ENCODE measurements around the gene LRRC7. TPM values are rescaled to one million over a fixed set of nuclear protein-coding genes. Genes with fewer than 3 reads are reported as not detected.

LRRC7 gene
- total and polyA plus RNA-seq, 2 experiments from 2014 or later, result 1.2 TPM; not detected in 1

DNA sequence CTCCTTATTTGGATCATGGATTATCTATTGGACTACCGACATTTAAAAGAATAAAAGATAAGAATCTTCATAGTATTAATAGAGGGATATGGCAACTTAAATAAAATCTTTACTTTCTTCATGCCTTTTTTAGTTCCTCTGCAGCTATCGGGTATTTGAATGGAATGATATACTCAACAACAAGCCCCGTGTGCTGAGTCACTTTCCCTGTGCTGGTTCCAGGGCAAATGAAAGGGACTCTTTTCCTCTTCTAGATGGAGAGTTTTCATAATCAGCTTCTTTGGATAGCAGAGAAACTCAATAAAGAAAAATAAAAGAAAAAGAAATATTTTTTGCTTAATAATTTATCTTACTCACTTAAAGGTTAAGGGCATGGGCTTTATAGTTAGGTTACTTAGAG lies 423.9 kb downstream of the LRRC7 start (continued):
- TF ChIP-seq, protein P1, sequence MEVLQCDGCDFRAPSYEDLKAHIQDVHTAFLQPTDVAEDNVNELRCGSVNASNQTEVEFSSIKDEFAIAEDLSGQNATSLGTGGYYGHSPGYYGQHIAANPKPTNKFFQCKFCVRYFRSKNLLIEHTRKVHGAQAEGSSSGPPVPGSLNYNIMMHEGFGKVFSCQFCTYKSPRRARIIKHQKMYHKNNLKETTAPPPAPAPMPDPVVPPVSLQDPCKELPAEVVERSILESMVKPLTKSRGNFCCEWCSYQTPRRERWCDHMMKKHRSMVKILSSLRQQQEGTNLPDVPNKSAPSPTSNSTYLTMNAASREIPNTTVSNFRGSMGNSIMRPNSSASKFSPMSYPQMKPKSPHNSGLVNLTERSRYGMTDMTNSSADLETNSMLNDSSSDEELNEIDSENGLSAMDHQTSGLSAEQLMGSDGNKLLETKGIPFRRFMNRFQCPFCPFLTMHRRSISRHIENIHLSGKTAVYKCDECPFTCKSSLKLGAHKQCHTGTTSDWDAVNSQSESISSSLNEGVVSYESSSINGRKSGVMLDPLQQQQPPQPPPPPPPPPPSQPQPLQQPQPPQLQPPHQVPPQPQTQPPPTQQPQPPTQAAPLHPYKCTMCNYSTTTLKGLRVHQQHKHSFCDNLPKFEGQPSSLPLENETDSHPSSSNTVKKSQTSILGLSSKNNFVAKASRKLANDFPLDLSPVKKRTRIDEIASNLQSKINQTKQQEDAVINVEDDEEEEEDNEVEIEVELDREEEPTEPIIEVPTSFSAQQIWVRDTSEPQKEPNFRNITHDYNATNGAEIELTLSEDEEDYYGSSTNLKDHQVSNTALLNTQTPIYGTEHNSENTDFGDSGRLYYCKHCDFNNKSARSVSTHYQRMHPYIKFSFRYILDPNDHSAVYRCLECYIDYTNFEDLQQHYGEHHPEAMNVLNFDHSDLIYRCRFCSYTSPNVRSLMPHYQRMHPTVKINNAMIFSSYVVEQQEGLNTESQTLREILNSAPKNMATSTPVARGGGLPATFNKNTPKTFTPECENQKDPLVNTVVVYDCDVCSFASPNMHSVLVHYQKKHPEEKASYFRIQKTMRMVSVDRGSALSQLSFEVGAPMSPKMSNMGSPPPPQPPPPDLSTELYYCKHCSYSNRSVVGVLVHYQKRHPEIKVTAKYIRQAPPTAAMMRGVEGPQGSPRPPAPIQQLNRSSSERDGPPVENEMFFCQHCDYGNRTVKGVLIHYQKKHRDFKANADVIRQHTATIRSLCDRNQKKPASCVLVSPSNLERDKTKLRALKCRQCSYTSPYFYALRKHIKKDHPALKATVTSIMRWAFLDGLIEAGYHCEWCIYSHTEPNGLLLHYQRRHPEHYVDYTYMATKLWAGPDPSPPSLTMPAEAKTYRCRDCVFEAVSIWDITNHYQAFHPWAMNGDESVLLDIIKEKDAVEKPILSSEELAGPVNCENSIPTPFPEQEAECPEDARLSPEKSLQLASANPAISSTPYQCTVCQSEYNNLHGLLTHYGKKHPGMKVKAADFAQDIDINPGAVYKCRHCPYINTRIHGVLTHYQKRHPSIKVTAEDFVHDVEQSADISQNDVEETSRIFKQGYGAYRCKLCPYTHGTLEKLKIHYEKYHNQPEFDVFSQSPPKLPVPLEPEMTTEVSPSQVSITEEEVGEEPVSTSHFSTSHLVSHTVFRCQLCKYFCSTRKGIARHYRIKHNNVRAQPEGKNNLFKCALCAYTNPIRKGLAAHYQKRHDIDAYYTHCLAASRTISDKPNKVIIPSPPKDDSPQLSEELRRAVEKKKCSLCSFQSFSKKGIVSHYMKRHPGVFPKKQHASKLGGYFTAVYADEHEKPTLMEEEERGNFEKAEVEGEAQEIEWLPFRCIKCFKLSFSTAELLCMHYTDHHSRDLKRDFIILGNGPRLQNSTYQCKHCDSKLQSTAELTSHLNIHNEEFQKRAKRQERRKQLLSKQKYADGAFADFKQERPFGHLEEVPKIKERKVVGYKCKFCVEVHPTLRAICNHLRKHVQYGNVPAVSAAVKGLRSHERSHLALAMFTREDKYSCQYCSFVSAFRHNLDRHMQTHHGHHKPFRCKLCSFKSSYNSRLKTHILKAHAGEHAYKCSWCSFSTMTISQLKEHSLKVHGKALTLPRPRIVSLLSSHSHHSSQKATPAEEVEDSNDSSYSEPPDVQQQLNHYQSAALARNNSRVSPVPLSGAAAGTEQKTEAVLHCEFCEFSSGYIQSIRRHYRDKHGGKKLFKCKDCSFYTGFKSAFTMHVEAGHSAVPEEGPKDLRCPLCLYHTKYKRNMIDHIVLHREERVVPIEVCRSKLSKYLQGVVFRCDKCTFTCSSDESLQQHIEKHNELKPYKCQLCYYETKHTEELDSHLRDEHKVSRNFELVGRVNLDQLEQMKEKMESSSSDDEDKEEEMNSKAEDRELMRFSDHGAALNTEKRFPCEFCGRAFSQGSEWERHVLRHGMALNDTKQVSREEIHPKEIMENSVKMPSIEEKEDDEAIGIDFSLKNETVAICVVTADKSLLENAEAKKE (CRISPR knock-in tag; IDR thresholded peaks at IDR 0.05), result no peak
- no peak for TF ChIP-seq POLR2AphosphoS5 (IDR thresholded peaks at IDR 0.05; ENCODE audit: low read depth)
- TF ChIP-seq EZH2 (IDR thresholded peaks at IDR 0.05; ENCODE audit: low read depth, unreplicated experiment), result no peak
- TF ChIP-seq, protein P2, sequence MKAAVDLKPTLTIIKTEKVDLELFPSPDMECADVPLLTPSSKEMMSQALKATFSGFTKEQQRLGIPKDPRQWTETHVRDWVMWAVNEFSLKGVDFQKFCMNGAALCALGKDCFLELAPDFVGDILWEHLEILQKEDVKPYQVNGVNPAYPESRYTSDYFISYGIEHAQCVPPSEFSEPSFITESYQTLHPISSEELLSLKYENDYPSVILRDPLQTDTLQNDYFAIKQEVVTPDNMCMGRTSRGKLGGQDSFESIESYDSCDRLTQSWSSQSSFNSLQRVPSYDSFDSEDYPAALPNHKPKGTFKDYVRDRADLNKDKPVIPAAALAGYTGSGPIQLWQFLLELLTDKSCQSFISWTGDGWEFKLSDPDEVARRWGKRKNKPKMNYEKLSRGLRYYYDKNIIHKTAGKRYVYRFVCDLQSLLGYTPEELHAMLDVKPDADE (IDR thresholded peaks at IDR 0.05), result no peak
- no peak for TF ChIP-seq ZNF114 (CRISPR knock-in tag; IDR thresholded peaks at IDR 0.05)

DNA sequence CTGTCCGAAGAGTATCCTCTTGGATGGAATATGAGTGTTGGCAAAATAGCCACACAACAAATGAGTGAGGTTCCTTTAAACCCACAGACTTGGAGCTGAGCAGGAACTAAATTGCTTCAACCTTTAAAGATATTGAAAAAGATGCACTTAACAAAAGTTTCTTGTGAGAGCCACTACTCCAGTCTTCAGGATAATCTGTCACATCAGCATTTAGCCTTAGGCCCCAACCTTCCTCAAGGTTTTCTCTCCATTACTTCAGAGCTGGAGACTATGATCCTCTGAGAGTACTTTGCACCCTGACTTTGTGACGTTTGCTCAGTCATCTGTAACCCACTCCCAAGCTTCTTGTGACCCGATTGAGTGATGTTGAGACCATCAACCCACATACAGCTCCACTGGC lies 424.9 kb downstream of the LRRC7 start:
- no peaks in the 10 kb centered on the region for H3F3A ChIP-seq (replicated peaks; ENCODE audit: low read depth)
- no peaks in the 10 kb centered on the region for H3K36me3 Mint-ChIP-seq (ENCODE audit: low read depth)
- H3K27me3 ChIP-seq (ENCODE audit: insufficient read depth), result no peaks in the 10 kb centered on the region
- peaks cover 6% of the 10 kb centered on the region; the same call in 1 of the 2 replicates for H3K4me1 ChIP-seq (ENCODE audit: insufficient read depth)
- no peaks in the 10 kb centered on the region for H3K36me3 ChIP-seq (ENCODE audit: insufficient read depth)
- H3K4me3 Mint-ChIP-seq, result no peak overlapping the region
- no peaks in the 10 kb centered on the region for H3K27me3 Mint-ChIP-seq (ENCODE audit: insufficient read depth, low read depth, poor library complexity)
- TF ChIP-seq, protein P2 (IDR thresholded peaks at IDR 0.05), result no peak
- TF ChIP-seq POLR2AphosphoS5 (IDR thresholded peaks at IDR 0.05; ENCODE audit: low read depth) (no peak), CREB1 (CRISPR knock-in tag; IDR thresholded peaks at IDR 0.05; ENCODE audit: low read depth) (no peak), EZH2phosphoT487 (IDR thresholded peaks at IDR 0.05; ENCODE audit: unreplicated experiment) (no peak)
- H3K79me2 ChIP-seq (replicated peaks; ENCODE audit: insufficient read depth), result no peaks in the 10 kb centered on the region
- H3K4me2 ChIP-seq, result no peak overlapping the region
- peak overlapping the region; percentile 60; the same call in 1 of the 2 replicates for H2AFZ ChIP-seq
- DNase-seq (ENCODE audit: low spot score), result no peak
- H3K4me1 Mint-ChIP-seq, result peaks cover 6% of the 10 kb centered on the region; the same call in 2 of the 3 replicates
- H3K9me3 Mint-ChIP-seq, result peaks cover 2% of the 10 kb centered on the region; the same call in 2 of the 3 replicates
- H3K4me3 ChIP-seq, result no peak overlapping the region
- H3K9me2 ChIP-seq (ENCODE audit: insufficient read depth), result no peaks in the 10 kb centered on the region
- no peaks in the 10 kb centered on the region for H4K20me1 ChIP-seq (replicated peaks; ENCODE audit: insufficient read depth)
- ATAC-seq, result no peak
- no peak overlapping the region for H3K27ac ChIP-seq (ENCODE audit: low read depth)
- 0 out of 2 replicates have a peak overlapping the region, but pooled peaks have one; percentile 1 for H3K27ac Mint-ChIP-seq
